Neutrophil (primary cell): ENCODE data around the gene FCAMR.

Source experiments
- H3K27ac ChIP-seq: fragments of 200-600 bp; sonication (generic); 2 replicates; pipeline ENCODE4 v1.5.1; 2016; ENCODE audit warnings: mild to moderate bottlenecking, moderate library complexity
- H3K27me3 ChIP-seq: fragments of 200-600 bp; sonication (generic); 2 replicates; pipeline ENCODE4 v1.6.0; 2016; ENCODE audit warnings: mild to moderate bottlenecking
- H3K36me3 ChIP-seq: fragments of 200-600 bp; sonication (generic); 2 replicates; pipeline ENCODE4 v1.5.1; 2017
- H3K4me1 ChIP-seq, 2 experiments: fragments of 200-600 bp in 1 of 2; sonication (generic) in 1 of 2; 1 replicate in 1 of 2; 2 replicates in 1 of 2; pipeline versions ENCODE4 v1.5.1 to v1.6.1; 2013 to 2016; ENCODE audit warnings: low read depth in 1 of 2, low read length in 1 of 2, mild to moderate bottlenecking in 1 of 2, moderate library complexity in 1 of 2; ENCODE audit not compliant: control insufficient read depth in 1 of 2, insufficient read depth in 1 of 2
- H3K4me3 ChIP-seq, 2 experiments: fragments of 200-600 bp in 1 of 2; sonication (generic) in 1 of 2; 1 replicate in 1 of 2; 2 replicates in 1 of 2; pipeline ENCODE4 v1.5.1; 2013 to 2016; ENCODE audit warnings: low read depth in 1 of 2, low read length in 1 of 2, mild to moderate bottlenecking in 1 of 2, moderate library complexity in 1 of 2
- H3K9me3 ChIP-seq: fragments of 200-600 bp; sonication (generic); 2 replicates; pipeline ENCODE4 v1.5.1; 2016
- TF ChIP-seq, protein P1 (sequence below): fragments of 200-600 bp; sonication (generic); IDR thresholded peaks from 2 replicates; pipeline ENCODE4 v1.5.1; 2016; ENCODE audit warnings: antibody characterized with exemption

FCAMR gene

DNA sequence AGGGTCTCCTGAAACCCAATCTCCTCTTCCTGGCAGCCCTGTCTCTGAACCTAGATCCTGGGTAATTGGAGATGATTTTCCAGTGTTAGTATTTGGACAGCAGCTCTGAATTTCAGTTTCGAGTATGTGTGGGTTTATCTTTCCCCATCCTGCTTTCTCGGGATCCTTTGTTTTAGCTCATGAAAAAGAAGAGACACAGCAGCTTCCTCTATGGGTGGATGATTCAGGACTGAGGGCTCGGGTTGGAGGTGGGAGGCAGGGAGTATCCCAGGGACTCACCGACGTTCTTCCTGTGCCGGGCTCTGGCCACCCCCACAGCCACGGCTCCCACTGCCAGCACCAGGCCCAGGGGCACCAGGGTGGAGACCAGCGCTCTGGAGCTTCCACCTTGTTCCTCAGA lies 38.1 kb downstream of the FCAMR start:
- H3K36me3 ChIP-seq = no peaks in the 10 kb centered on the region

DNA sequence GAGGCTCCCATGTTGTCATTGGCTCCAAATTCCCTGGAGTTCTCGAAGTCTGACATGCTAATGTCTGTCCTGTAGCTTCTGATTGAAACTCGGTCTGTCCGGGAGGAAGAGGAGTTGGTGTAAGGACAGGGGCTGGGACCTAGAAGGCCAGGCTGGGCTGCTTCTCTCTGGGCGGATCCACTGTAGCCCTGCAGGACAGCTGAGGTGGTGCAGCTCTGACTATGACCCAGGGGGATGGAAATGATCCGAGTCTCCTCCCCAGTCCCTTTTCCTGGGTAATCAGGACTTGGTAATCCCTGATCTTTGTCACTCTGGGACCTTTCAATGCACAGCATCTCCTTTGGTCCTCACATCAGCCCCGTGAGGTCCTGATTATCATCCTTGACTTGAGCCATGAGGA lies 38.6 kb downstream of the FCAMR start:
- Histone ChIP-seq H3K27me3 (peaks cover 10% of the 10 kb centered on the region), H3K4me1 (no peaks in the 10 kb centered on the region), H3K9me3 (no peaks in the 10 kb centered on the region), H3K27ac (no peak overlapping the region), H3K4me3 (no peak overlapping the region), H3K36me3 (no peaks in the 10 kb centered on the region)
- TF ChIP-seq, protein P1, sequence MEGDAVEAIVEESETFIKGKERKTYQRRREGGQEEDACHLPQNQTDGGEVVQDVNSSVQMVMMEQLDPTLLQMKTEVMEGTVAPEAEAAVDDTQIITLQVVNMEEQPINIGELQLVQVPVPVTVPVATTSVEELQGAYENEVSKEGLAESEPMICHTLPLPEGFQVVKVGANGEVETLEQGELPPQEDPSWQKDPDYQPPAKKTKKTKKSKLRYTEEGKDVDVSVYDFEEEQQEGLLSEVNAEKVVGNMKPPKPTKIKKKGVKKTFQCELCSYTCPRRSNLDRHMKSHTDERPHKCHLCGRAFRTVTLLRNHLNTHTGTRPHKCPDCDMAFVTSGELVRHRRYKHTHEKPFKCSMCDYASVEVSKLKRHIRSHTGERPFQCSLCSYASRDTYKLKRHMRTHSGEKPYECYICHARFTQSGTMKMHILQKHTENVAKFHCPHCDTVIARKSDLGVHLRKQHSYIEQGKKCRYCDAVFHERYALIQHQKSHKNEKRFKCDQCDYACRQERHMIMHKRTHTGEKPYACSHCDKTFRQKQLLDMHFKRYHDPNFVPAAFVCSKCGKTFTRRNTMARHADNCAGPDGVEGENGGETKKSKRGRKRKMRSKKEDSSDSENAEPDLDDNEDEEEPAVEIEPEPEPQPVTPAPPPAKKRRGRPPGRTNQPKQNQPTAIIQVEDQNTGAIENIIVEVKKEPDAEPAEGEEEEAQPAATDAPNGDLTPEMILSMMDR = no peak

More for the DNA sequence above, 38.1 kb downstream of the FCAMR start:
- Histone ChIP-seq H3K9me3 (no peaks in the 10 kb centered on the region), H3K4me1 (no peaks in the 10 kb centered on the region), H3K27ac (no peak overlapping the region), H3K4me3 (no peak overlapping the region), H3K27me3 (peaks cover 10% of the 10 kb centered on the region)
- TF ChIP-seq, protein P1 = no peak

DNA sequence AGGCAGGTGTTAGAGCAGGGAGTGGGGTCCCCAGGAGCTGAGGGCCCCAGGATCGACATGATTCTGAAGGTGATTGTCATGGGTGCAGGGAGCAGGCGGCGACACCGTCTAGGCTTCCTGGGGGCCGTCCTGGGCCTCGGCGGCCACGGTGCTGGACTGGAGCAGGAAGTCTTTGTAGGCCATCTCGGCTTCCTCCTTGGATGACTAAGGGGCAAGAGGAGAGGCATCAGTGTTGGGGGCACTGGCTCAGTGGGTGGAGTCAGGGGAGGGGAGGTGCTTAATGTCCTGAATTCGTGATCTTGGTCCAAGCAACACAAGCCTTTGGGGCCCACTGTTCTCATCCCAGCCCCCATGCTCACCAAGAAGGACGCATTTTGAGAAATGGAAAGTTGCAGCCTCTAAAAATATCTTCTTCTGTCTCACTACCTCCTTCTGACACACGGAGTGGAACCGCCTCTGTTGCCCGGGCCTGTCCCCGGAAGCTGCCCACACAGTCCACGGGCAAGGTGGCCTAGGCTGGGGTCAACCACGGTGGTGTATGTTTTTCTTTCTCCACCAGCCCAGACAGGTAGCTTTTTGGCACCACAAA lies 40.0 kb downstream of the FCAMR start:
- no peaks in the 10 kb centered on the region for H3K36me3 ChIP-seq
- no peak overlapping the region for H3K27ac ChIP-seq
- H3K4me3 ChIP-seq = no peak overlapping the region
- H3K4me1 ChIP-seq = no peaks in the 10 kb centered on the region
- TF ChIP-seq, protein P1 = no peak
- peaks cover 3% of the 10 kb centered on the region for H3K27me3 ChIP-seq
- no peaks in the 10 kb centered on the region for H3K9me3 ChIP-seq

DNA sequence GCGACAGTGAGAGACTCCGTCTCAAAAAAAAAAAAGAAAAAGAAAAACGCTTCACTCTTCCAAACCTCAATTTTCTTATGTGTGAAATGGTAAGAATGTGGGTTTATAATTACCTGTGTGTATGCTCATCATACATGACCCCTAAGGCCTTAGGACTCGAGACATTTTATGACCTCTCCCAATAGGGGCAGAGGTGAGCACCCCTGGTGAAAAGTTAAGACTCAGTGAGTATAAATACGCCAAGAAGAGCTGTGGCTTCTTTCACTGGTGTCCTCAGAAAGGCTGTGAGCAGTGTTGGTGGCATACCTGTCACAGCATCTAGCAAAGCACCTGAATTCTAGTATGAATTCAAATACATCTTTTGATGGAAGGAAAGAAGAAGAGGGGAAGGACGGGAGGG lies 40.7 kb downstream of the FCAMR start:
- TF ChIP-seq, protein P1 = no peak
- no peaks in the 10 kb centered on the region for H3K9me3 ChIP-seq
- no peak overlapping the region for H3K27ac ChIP-seq
- no peaks in the 10 kb centered on the region for H3K4me1 ChIP-seq
- no peaks in the 10 kb centered on the region for H3K36me3 ChIP-seq
- H3K4me3 ChIP-seq = no peak overlapping the region
- H3K27me3 ChIP-seq = no peaks in the 10 kb centered on the region

DNA sequence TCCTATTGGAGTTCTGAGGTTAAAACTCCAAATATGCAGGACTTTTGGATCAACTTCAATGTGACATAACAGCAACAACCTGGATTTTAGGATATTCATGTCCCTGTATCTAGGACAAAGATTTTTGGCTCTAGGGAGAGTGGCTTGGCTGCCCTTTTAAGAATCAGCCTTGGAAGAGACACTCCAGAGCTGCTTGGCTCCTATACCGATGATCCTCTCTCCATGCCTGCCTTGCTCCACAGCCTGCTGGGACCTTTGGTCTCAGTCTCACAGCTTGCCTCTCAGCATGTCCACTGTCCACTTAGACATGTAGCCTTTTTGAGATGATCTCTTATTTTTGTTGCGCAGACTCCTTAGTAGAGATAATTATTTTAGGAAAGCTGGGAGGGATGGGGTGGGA lies 44.0 kb downstream of the FCAMR start:
- H3K4me1 ChIP-seq = peaks cover 27 to 31% of the 10 kb centered on the region in 2 experiments
- H3K27ac ChIP-seq = no peak overlapping the region
- TF ChIP-seq, protein P1 = no peak

More for the DNA sequence above, 44.0 kb downstream of the FCAMR start:
- Histone ChIP-seq H3K27me3 (no peaks in the 10 kb centered on the region), H3K4me3 (no peak overlapping the region), H3K36me3 (no peaks in the 10 kb centered on the region), H3K9me3 (no peaks in the 10 kb centered on the region)
